ENCODE measurements around the gene NLRP7.

DNA sequence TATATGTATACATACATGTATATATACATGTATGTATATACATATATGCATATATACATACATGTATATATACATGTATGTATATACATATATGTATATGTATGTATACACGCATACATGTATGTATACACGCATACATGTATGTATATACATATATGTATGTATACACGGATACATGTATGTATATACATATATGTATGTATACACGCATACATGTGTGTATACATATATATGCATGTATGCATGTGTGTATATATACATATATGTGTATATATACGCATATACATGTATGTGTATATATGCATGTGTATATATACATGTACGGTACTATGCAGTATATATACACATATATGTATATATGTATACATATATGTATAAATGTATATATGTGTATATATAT is 44.0 kb downstream of the NLRP7 start:
- TF ChIP-seq, protein P1, sequence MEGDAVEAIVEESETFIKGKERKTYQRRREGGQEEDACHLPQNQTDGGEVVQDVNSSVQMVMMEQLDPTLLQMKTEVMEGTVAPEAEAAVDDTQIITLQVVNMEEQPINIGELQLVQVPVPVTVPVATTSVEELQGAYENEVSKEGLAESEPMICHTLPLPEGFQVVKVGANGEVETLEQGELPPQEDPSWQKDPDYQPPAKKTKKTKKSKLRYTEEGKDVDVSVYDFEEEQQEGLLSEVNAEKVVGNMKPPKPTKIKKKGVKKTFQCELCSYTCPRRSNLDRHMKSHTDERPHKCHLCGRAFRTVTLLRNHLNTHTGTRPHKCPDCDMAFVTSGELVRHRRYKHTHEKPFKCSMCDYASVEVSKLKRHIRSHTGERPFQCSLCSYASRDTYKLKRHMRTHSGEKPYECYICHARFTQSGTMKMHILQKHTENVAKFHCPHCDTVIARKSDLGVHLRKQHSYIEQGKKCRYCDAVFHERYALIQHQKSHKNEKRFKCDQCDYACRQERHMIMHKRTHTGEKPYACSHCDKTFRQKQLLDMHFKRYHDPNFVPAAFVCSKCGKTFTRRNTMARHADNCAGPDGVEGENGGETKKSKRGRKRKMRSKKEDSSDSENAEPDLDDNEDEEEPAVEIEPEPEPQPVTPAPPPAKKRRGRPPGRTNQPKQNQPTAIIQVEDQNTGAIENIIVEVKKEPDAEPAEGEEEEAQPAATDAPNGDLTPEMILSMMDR (IDR thresholded peaks at IDR 0.05; ENCODE audit: insufficient read depth, low read length) = no peak
- no peak for TF ChIP-seq POLR2AphosphoS5 (IDR thresholded peaks at IDR 0.05; ENCODE audit: low read depth)
